Vagina (tissue), 2 donors: Measurements from ENCODE around the gene CYP3A5. TPM values are rescaled to one million over a fixed set of nuclear protein-coding genes. Genes with fewer than 3 reads are reported as not detected.

Experiments
- DNase-seq, 2 donors: peaks; one replicate each; pipeline ENCODE4 v3.0.0-alpha.2; 2017; ENCODE audit errors: extremely low spot score in 2 of 2
- H3K27ac ChIP-seq: fragments of 200-600 bp; sonication (generic); one replicate; pipeline ENCODE4 v1.5.1; 2019
- H3K27me3 ChIP-seq: fragments of 200-600 bp; sonication (generic); one replicate; pipeline ENCODE4 v1.5.1; 2019
- H3K36me3 ChIP-seq, 2 donors: fragments of 200-600 bp; sonication (generic); one replicate each; pipeline ENCODE4 v1.5.1; 2017 to 2019
- H3K4me1 ChIP-seq: fragments of 200-600 bp; sonication (generic); one replicate; pipeline ENCODE4 v1.5.1; 2019
- H3K4me3 ChIP-seq, 2 donors: fragments of 200-600 bp; sonication (generic); 1 replicate in 1 of 2; 2 replicates in 1 of 2; pipeline ENCODE4 v1.5.1; 2016 to 2019
- H3K9me3 ChIP-seq: fragments of 200-600 bp; sonication (generic); one replicate; pipeline ENCODE4 v1.5.1; 2019
- POLR2A ChIP-seq, 2 donors: fragments of 450-650 bp; IDR thresholded peaks; one replicate each; pipeline ENCODE4 v1.6.1; 2017; ENCODE audit warnings: antibody characterized with exemption in 2 of 2, mild to moderate bottlenecking in 2 of 2, moderate library complexity in 2 of 2
- POLR2AphosphoS5 ChIP-seq, 2 donors: sonication (generic); formaldehyde crosslinking; IDR thresholded peaks; one replicate each; pipeline ENCODE4 v1.9.0; 2017; ENCODE audit warnings: antibody characterized with exemption in 2 of 2, mild to moderate bottlenecking in 2 of 2, low read depth in 1 of 2; ENCODE audit not compliant: insufficient read depth in 1 of 2
- intact Hi-C: fragments of 100-400 bp; cut with DNase I; formaldehyde crosslinking; loops from one replicate; pipeline ENCODE4 v1.15.1; 2023
- total RNA-seq: library from RNA; depleted of rRNA; stranded (reverse); fragments of >200 nt; gene quantifications from one replicate; pipeline ENCODE4 v1.2.3, GENCODE V29; 2016
- TF ChIP-seq, protein P1 (sequence below), 3 experiments: fragments of 450-650 bp in 2 of 3; fragments of 200-600 bp in 1 of 3; sonication (generic) in 1 of 3; IDR thresholded peaks; one replicate each; pipeline ENCODE4 v1.5.1; 2017 to 2019; ENCODE audit warnings: antibody characterized with exemption in 3 of 3, mild to moderate bottlenecking in 2 of 3, moderate library complexity in 2 of 3

CYP3A5 gene
- total RNA-seq, 1 donor from 2014 or later = 80.3 TPM

DNA sequence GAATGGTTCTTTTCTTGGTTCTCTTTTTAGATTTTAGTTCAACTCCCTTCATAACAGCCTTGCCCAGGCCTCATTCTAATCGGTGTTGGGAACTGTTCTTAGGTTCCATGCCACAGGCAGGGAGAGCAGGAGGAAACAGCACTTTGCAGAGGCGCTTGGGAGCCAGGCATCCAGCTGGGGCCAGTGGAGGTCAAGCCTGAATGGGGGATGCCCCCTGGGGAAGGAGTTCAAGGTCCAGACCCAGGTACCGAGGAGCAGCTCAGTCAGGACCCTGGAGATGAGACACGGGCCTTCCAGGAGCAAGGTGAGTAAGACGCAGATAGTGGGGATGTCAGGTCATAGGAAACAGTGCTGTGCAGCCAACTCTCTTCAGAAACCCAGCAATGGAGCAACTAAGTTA lies 58.5 kb downstream of the CYP3A5 start:
- DNase-seq = peak in 1 of 2 donors; percentile 56
- Histone ChIP-seq H3K4me3 (no peak overlapping the region), H3K27me3 (no peaks in the 10 kb centered on the region), H3K27ac (no peak overlapping the region), H3K9me3 (no peaks in the 10 kb centered on the region), H3K36me3 (peaks cover 0 to 74% of the 10 kb centered on the region in 2 donors), H3K4me1 (peaks cover 21% of the 10 kb centered on the region)
- TF ChIP-seq, protein P1, sequence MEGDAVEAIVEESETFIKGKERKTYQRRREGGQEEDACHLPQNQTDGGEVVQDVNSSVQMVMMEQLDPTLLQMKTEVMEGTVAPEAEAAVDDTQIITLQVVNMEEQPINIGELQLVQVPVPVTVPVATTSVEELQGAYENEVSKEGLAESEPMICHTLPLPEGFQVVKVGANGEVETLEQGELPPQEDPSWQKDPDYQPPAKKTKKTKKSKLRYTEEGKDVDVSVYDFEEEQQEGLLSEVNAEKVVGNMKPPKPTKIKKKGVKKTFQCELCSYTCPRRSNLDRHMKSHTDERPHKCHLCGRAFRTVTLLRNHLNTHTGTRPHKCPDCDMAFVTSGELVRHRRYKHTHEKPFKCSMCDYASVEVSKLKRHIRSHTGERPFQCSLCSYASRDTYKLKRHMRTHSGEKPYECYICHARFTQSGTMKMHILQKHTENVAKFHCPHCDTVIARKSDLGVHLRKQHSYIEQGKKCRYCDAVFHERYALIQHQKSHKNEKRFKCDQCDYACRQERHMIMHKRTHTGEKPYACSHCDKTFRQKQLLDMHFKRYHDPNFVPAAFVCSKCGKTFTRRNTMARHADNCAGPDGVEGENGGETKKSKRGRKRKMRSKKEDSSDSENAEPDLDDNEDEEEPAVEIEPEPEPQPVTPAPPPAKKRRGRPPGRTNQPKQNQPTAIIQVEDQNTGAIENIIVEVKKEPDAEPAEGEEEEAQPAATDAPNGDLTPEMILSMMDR (IDR thresholded peaks at IDR 0.05) = no peak
- no peak for TF ChIP-seq POLR2AphosphoS5 (IDR thresholded peaks at IDR 0.05; ENCODE audit: insufficient read depth in 1 of 2, low read depth in 1 of 2)
- TF ChIP-seq POLR2A (IDR thresholded peaks at IDR 0.05) = no peak
- intact Hi-C loops = no loop called here

DNA sequence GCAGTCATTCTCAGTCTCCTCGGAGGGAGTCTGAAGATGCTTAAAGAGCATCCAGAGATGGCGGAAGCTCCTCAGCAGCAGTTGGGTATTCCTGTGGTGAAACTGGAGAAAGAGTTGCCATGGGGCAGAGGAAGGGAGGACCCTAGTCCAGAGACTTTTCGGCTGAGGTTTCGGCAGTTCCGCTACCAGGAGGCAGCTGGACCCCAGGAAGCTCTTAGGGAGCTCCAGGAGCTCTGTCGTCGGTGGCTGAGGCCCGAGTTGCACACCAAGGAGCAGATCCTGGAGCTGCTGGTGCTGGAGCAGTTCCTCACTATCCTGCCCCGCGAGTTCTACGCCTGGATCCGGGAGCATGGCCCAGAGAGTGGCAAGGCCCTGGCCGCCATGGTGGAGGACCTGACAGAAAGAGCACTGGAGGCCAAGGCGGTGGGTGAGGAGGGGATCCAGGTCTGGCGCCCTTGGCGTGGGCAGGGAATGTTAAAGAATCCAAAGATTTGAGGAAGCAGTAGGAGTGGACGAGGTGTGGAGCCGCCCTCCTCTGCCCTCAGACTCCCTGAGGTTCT lies 60.1 kb downstream of the CYP3A5 start:
- TF ChIP-seq POLR2AphosphoS5 (IDR thresholded peaks at IDR 0.05; ENCODE audit: insufficient read depth in 1 of 2, low read depth in 1 of 2) (no peak), POLR2A (IDR thresholded peaks at IDR 0.05) (no peak)
- TF ChIP-seq, protein P1 (IDR thresholded peaks at IDR 0.05) = no peak
- no peaks in the 10 kb centered on the region for H3K27me3 ChIP-seq
- H3K27ac ChIP-seq = no peak overlapping the region
- intact Hi-C loops = no loop called here
- peak in 1 of 2 donors; percentile 77 for DNase-seq
- peaks cover 0 to 59% of the 10 kb centered on the region in 2 donors for H3K36me3 ChIP-seq
- H3K9me3 ChIP-seq = no peaks in the 10 kb centered on the region
- H3K4me3 ChIP-seq = no peak overlapping the region
- H3K4me1 ChIP-seq = peaks cover 25% of the 10 kb centered on the region

DNA sequence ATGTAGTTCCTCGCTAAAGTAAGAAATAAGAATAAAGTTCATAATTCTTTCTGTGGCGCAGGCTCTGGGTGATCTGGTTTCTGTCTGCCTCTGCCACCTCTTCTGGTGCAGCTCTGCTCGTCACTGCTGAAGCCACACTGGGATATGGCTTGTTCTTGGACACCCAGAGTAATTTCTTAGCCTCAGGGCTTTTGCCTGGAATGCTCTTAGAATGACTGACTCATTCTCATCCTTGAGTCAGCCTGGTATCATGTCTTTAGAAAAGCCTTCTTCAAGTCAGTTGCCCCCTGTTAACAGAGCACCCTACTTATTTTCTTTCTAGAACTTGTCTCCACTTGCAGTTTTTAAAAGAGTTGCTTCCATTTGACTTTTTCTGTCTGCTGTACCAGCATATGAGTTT lies 61.1 kb downstream of the CYP3A5 start:
- Histone ChIP-seq H3K9me3 (no peaks in the 10 kb centered on the region), H3K4me3 (no peak overlapping the region), H3K27ac (no peak overlapping the region), H3K36me3 (peaks cover 0 to 50% of the 10 kb centered on the region in 2 donors), H3K27me3 (no peaks in the 10 kb centered on the region), H3K4me1 (peaks cover 25% of the 10 kb centered on the region)
- intact Hi-C loops = no loop called here
- TF ChIP-seq POLR2A (IDR thresholded peaks at IDR 0.05) (no peak), POLR2AphosphoS5 (IDR thresholded peaks at IDR 0.05; ENCODE audit: insufficient read depth in 1 of 2, low read depth in 1 of 2) (no peak)
- TF ChIP-seq, protein P1 (IDR thresholded peaks at IDR 0.05) = no peak
- DNase-seq = no peak

DNA sequence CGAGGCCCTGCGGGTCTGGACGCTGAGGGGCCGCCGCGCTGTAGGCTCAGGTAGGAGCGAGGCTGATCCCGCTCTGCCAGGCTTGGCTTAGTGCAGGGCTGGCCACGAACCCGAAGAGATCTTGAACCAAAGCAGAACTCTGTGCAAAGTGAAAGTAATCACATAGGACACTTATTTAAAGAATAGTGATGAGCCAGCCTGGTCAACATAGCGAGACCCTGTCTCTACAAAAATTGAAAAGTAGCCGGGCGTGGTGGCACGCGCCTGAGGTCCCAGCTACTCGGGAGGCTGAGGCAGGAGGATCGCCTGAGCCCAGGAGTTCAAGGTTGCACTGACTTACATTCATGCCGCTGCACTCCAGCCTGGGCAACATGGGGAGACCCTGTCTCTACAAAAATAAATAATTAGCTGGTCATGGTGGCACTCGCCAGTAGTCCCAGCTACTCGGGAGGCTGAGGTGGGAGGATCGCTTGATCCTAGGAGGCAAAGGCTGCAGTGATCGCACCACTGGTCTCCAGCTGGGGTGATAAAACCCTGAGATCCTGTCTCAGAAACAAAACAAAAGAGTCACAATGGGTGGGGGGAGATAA lies 62.5 kb downstream of the CYP3A5 start:
- intact Hi-C loops = no loop called here

More for the DNA sequence above, 62.5 kb downstream of the CYP3A5 start:
- peak in 1 of 2 donors; percentile 67 for DNase-seq
- Histone ChIP-seq H3K27ac (peak overlapping the region; percentile 78), H3K4me3 (peak overlapping the region; percentile 93 to 96), H3K36me3 (peaks cover 0 to 36% of the 10 kb centered on the region in 2 donors), H3K4me1 (peaks cover 18% of the 10 kb centered on the region), H3K9me3 (no peaks in the 10 kb centered on the region), H3K27me3 (no peaks in the 10 kb centered on the region)
- TF ChIP-seq POLR2A (IDR thresholded peaks at IDR 0.05) (no peak), POLR2AphosphoS5 (IDR thresholded peaks at IDR 0.05; ENCODE audit: insufficient read depth in 1 of 2, low read depth in 1 of 2) (no peak)
- TF ChIP-seq, protein P1 (IDR thresholded peaks at IDR 0.05) = no peak
